ENCODE measurements around the gene RMP24.

GRCh38 chr18:35939138-35939537, 33.3 kb upstream of the RMP24 start:
- TF ChIP-seq ATF2 (CRISPR knock-in tag; IDR thresholded peaks at IDR 0.05) (no peak), EZH2 (conservative IDR thresholded peaks at IDR 0.05; ENCODE audit: low read depth, low read length) (no peak), ZNF574 (CRISPR knock-in tag; IDR thresholded peaks at IDR 0.05) (no peak), FOXM1 (CRISPR knock-in tag; IDR thresholded peaks at IDR 0.05) (no peak), MIER2 (CRISPR knock-in tag; IDR thresholded peaks at IDR 0.05) (no peak), JUND (CRISPR knock-in tag; IDR thresholded peaks at IDR 0.05) (no peak), ARHGAP35 (CRISPR knock-in tag; IDR thresholded peaks at IDR 0.05; ENCODE audit: borderline replicate concordance) (no peak), POLR2AphosphoS5 (IDR thresholded peaks at IDR 0.05; ENCODE audit: low read depth, low read length) (no peak), TAF15 (IDR thresholded peaks at IDR 0.05; ENCODE audit: low read depth, low read length, poor library complexity, severe bottlenecking) (no peak)
